Smooth muscle cell (in vitro differentiated cells): Measurements from ENCODE around the gene EFTUD2. TPM values are rescaled to one million over a fixed set of nuclear protein-coding genes. Genes with fewer than 3 reads are reported as not detected.

Experiments used
- DNase-seq: peaks from one replicate; lab custom pipeline; 2025; ENCODE audit not compliant: unreplicated experiment; lab: John Stamatoyannopoulos, UW
- H2AFZ ChIP-seq: fragments of 200-600 bp; sonication (generic); 2 replicates; pipeline ENCODE4 v1.6.0; 2016; ENCODE audit warnings: antibody characterized with exemption, low read depth, mild to moderate bottlenecking
- H3F3A ChIP-seq: fragments of 200-600 bp; sonication (generic); 2 replicates; pipeline ENCODE4 v1.6.0; 2017; ENCODE audit warnings: antibody characterized with exemption, low read depth
- H3K27ac ChIP-seq: fragments of 200-600 bp; sonication (generic); 2 replicates; pipeline ENCODE4 v1.5.1; 2016; ENCODE audit warnings: low read depth, mild to moderate bottlenecking
- H3K27me3 ChIP-seq: fragments of 200-600 bp; sonication (generic); 2 replicates; pipeline ENCODE4 v1.6.1; 2016; ENCODE audit warnings: low read depth, mild to moderate bottlenecking
- H3K36me3 ChIP-seq: fragments of 200-600 bp; sonication (generic); 2 replicates; pipeline ENCODE4 v1.5.1; 2016; ENCODE audit warnings: low read depth
- H3K4me1 ChIP-seq: fragments of 200-600 bp; sonication (generic); 2 replicates; pipeline ENCODE4 v1.5.1; 2016; ENCODE audit warnings: low read depth
- H3K4me2 ChIP-seq: fragments of 200-600 bp; sonication (generic); 2 replicates; pipeline ENCODE4 v1.6.0; 2016; ENCODE audit warnings: mild to moderate bottlenecking
- H3K4me3 ChIP-seq: fragments of 200-600 bp; sonication (generic); 2 replicates; pipeline ENCODE4 v1.5.1; 2016; ENCODE audit warnings: mild to moderate bottlenecking
- H3K79me2 ChIP-seq: fragments of 200-600 bp; sonication (generic); 2 replicates; pipeline ENCODE4 v1.6.0; 2016; ENCODE audit warnings: low read depth, mild to moderate bottlenecking
- H3K9ac ChIP-seq: fragments of 200-600 bp; sonication (generic); 2 replicates; pipeline ENCODE4 v1.6.0; 2016; ENCODE audit warnings: low read depth
- H3K9me3 ChIP-seq: fragments of 200-600 bp; sonication (generic); replicated peaks from 2 replicates; pipeline ENCODE4 v1.5.1; 2016; ENCODE audit warnings: low read depth
- H4K20me1 ChIP-seq: fragments of 200-600 bp; sonication (generic); 2 replicates; pipeline ENCODE4 v1.6.0; 2016; ENCODE audit warnings: low read depth
- WGBS: methylation state at CpG from one replicate; pipeline ENCODE4 v1.1.7; 2016; ENCODE audit warnings: low lambda C conversion rate; 5-methylcytosine and 5-hydroxymethylcytosine counted together
- polyA plus RNA-seq: library from polyadenylated mRNA; unstranded; fragments of >200 nt; fragmentation: Nextera tagmentation; extraction: Ambion mirVana; gene quantifications from 2 replicates; pipeline ENCODE4 v1.2.1, GENCODE V29; 2016
- total RNA-seq: library from RNA; depleted of rRNA; stranded (reverse); fragments of >200 nt; gene quantifications from 2 replicates; pipeline ENCODE4 v1.2.3, GENCODE V29; 2014
- TF ChIP-seq, protein P1 (sequence below): fragments of 200-600 bp; sonication (generic); IDR thresholded peaks from 2 replicates; pipeline ENCODE4 v1.5.1; 2017; ENCODE audit warnings: borderline replicate concordance, mild to moderate bottlenecking, antibody characterized with exemption; ENCODE audit not compliant: insufficient read depth, poor library complexity, severe bottlenecking

Gene EFTUD2
- total and polyA plus RNA-seq, 2 experiments from 2014 or later, result 57.2 to 76.0 TPM

GRCh38 chr17:44919885-44920564 lies 20.8 kb upstream of the EFTUD2 start:
- no peak overlapping the region for H2AFZ ChIP-seq
- H3K79me2 ChIP-seq, result no peaks in the 10 kb centered on the region
- H3K4me2 ChIP-seq, result no peak overlapping the region

GRCh38 chr17:44919411-44919810 lies 20.2 kb upstream of the EFTUD2 start:
- Histone ChIP-seq H3K4me2 (no peak overlapping the region), H3K4me3 (no peak overlapping the region), H3K9ac (no peak overlapping the region), H3K27me3 (peaks cover 2% of the 10 kb centered on the region), H3K79me2 (no peaks in the 10 kb centered on the region), H3K36me3 (no peaks in the 10 kb centered on the region), H3K9me3 (no peaks in the 10 kb centered on the region), H3K4me1 (peaks cover 4% of the 10 kb centered on the region), H2AFZ (no peak overlapping the region), H4K20me1 (no peaks in the 10 kb centered on the region), H3F3A (no peaks in the 10 kb centered on the region), H3K27ac (no peak overlapping the region)
- WGBS, result 71% methylated on average over 2 of the region's 2 CpGs
- TF ChIP-seq, protein P1, sequence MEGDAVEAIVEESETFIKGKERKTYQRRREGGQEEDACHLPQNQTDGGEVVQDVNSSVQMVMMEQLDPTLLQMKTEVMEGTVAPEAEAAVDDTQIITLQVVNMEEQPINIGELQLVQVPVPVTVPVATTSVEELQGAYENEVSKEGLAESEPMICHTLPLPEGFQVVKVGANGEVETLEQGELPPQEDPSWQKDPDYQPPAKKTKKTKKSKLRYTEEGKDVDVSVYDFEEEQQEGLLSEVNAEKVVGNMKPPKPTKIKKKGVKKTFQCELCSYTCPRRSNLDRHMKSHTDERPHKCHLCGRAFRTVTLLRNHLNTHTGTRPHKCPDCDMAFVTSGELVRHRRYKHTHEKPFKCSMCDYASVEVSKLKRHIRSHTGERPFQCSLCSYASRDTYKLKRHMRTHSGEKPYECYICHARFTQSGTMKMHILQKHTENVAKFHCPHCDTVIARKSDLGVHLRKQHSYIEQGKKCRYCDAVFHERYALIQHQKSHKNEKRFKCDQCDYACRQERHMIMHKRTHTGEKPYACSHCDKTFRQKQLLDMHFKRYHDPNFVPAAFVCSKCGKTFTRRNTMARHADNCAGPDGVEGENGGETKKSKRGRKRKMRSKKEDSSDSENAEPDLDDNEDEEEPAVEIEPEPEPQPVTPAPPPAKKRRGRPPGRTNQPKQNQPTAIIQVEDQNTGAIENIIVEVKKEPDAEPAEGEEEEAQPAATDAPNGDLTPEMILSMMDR, result no peak
- no peak for DNase-seq

More at GRCh38 chr17:44919885-44920564, 20.8 kb upstream of the EFTUD2 start:
- peaks cover 4% of the 10 kb centered on the region for H3K4me1 ChIP-seq
- no peaks in the 10 kb centered on the region for H3F3A ChIP-seq
- H3K27ac ChIP-seq, result no peak overlapping the region
- no peaks in the 10 kb centered on the region for H3K27me3 ChIP-seq
- no peak overlapping the region for H3K9ac ChIP-seq
- no peaks in the 10 kb centered on the region for H4K20me1 ChIP-seq
- H3K9me3 ChIP-seq, result no peaks in the 10 kb centered on the region
- WGBS, result 18% methylated on average over 9 of the region's 9 CpGs
- H3K36me3 ChIP-seq, result no peaks in the 10 kb centered on the region
- peak; percentile 28 for DNase-seq
- H3K4me3 ChIP-seq, result no peak overlapping the region
- TF ChIP-seq, protein P1, result peak; percentile 62

GRCh38 chr17:44918006-44918405 lies 18.8 kb upstream of the EFTUD2 start:
- peaks cover 5% of the 10 kb centered on the region for H3K27me3 ChIP-seq
- H3F3A ChIP-seq, result no peaks in the 10 kb centered on the region
- no peak overlapping the region for H2AFZ ChIP-seq
- H3K9ac ChIP-seq, result no peak overlapping the region
- no peak overlapping the region for H3K27ac ChIP-seq
- no peaks in the 10 kb centered on the region for H3K36me3 ChIP-seq
- no peak for DNase-seq
- no peaks in the 10 kb centered on the region for H4K20me1 ChIP-seq
- peaks cover 4% of the 10 kb centered on the region for H3K4me1 ChIP-seq
- no peak overlapping the region for H3K4me2 ChIP-seq
- no peaks in the 10 kb centered on the region for H3K79me2 ChIP-seq
- no peaks in the 10 kb centered on the region for H3K9me3 ChIP-seq
- H3K4me3 ChIP-seq, result no peak overlapping the region
- WGBS, result 84% methylated on average over 2 of the region's 2 CpGs
- TF ChIP-seq, protein P1, result no peak

DNA sequence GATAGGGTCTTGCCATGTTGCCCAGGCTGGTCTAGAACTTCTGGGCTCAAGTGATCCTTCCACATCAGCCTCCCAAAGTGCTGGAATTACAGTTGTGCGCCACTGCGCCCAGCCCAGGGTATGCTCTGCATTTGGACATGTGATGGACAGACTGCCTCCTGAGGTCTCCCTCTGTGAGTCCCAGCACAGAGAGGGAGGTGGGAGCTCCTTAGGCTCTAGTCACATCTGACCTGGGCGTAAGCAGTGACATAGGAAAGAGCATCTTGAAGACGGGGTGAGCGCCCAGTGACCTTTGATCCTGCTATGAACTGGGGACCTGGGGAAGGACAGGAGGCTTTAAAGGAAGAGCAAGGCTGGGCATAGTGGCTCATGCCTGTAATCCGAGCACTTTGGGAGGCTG lies 18.2 kb upstream of the EFTUD2 start:
- TF ChIP-seq, protein P1, result no peak

More for the DNA sequence above, 18.2 kb upstream of the EFTUD2 start:
- Histone ChIP-seq H3K79me2 (no peaks in the 10 kb centered on the region), H3K36me3 (no peaks in the 10 kb centered on the region), H3K4me3 (no peak overlapping the region), H3K27ac (no peak overlapping the region), H3K27me3 (peaks cover 10% of the 10 kb centered on the region), H3K9ac (no peak overlapping the region), H3K4me2 (no peak overlapping the region), H4K20me1 (no peaks in the 10 kb centered on the region), H3F3A (no peaks in the 10 kb centered on the region), H3K9me3 (no peaks in the 10 kb centered on the region), H2AFZ (no peak overlapping the region), H3K4me1 (peaks cover 4% of the 10 kb centered on the region)
- WGBS, result 96% methylated on average over 6 of the region's 6 CpGs
- no peak for DNase-seq
